ENCODE results near the gene FAF1. TPM values are rescaled to one million over a fixed set of nuclear protein-coding genes. Genes with fewer than 3 reads are reported as not detected.
"Not testable (repeated sequence)": the region's sequence is repeated elsewhere in the genome, so short reads cannot be mapped to it uniquely, and the experiment has no call there.

Gene FAF1
- total RNA-seq, 4 donors from 2014 or later, result 60.4 to 89.0 (median 67.8) TPM

- Histone ChIP-seq H3K27ac (no peak overlapping the region), H3K4me3 (no peak overlapping the region), H3K27me3 (no peaks in the 10 kb centered on the region), H3K36me3 (peaks cover 0 to 18% of the 10 kb centered on the region in 2 donors), H3K9me3 (no peaks in the 10 kb centered on the region), H3K4me1 (peaks cover 0 to 6% (median 0%) of the 10 kb centered on the region in 3 donors)
- ATAC-seq, result no peak
- WGBS, 2 donors (ENCODE audit: low coverage in 1 of 2), result 30 to 46% methylated on average over 1 of the region's 1 CpG
- no peak for TF ChIP-seq CTCF (IDR thresholded peaks at IDR 0.05)
- TF ChIP-seq POLR2A (IDR thresholded peaks at IDR 0.05), result no peak
- TF ChIP-seq EP300 (IDR thresholded peaks at IDR 0.05), result no peak
- no peak for TF ChIP-seq POLR2AphosphoS5 (IDR thresholded peaks at IDR 0.05)
Measured at GRCh38 chr1:50538476-50538875, 421.6 kb downstream of the FAF1 start.

- no peak for ATAC-seq
- TF ChIP-seq EP300 (IDR thresholded peaks at IDR 0.05) (no peak), CTCF (IDR thresholded peaks at IDR 0.05) (no peak), POLR2AphosphoS5 (IDR thresholded peaks at IDR 0.05) (no peak), POLR2A (IDR thresholded peaks at IDR 0.05) (no peak)
- no peaks in the 10 kb centered on the region for H3K4me1 ChIP-seq
- H3K4me3 ChIP-seq, result no peak overlapping the region
- H3K36me3 ChIP-seq, result peaks cover 0 to 48% of the 10 kb centered on the region in 2 donors
- 77 to 79% methylated on average over 1 of the region's 1 CpG for WGBS, 2 donors (ENCODE audit: low coverage in 1 of 2)
- H3K9me3 ChIP-seq, result no peaks in the 10 kb centered on the region
- H3K27me3 ChIP-seq, result no peaks in the 10 kb centered on the region
- H3K27ac ChIP-seq, result no peak overlapping the region
Measured at GRCh38 chr1:50531601-50532000, 428.5 kb downstream of the FAF1 start.

- Histone ChIP-seq H3K4me1 (no peaks in the 10 kb centered on the region), H3K4me3 (no peak overlapping the region), H3K36me3 (peaks cover 0 to 51% of the 10 kb centered on the region in 2 donors), H3K27ac (no peak overlapping the region), H3K27me3 (no peaks in the 10 kb centered on the region), H3K9me3 (no peaks in the 10 kb centered on the region)
- TF ChIP-seq CTCF (IDR thresholded peaks at IDR 0.05) (no peak), EP300 (IDR thresholded peaks at IDR 0.05) (no peak), POLR2A (IDR thresholded peaks at IDR 0.05) (no peak), POLR2AphosphoS5 (IDR thresholded peaks at IDR 0.05) (no peak)
- 67 to 93% methylated on average over 2 of the region's 2 CpGs for WGBS, 2 donors (ENCODE audit: low coverage in 1 of 2)
- no peak for ATAC-seq
Measured at GRCh38 chr1:50531027-50531426, 429.0 kb downstream of the FAF1 start.

- no peaks in the 10 kb centered on the region for H3K4me1 ChIP-seq
- no peaks in the 10 kb centered on the region for H3K27me3 ChIP-seq
- ATAC-seq, result no peak
- H3K4me3 ChIP-seq, result no peak overlapping the region
- TF ChIP-seq CTCF (IDR thresholded peaks at IDR 0.05) (no peak), POLR2A (IDR thresholded peaks at IDR 0.05) (no peak), EP300 (IDR thresholded peaks at IDR 0.05) (no peak), POLR2AphosphoS5 (IDR thresholded peaks at IDR 0.05) (no peak)
- H3K36me3 ChIP-seq, result peaks cover 0 to 56% of the 10 kb centered on the region in 2 donors
- no peaks in the 10 kb centered on the region for H3K9me3 ChIP-seq
- H3K27ac ChIP-seq, result no peak overlapping the region
Measured at GRCh38 chr1:50529510-50529909, 430.6 kb downstream of the FAF1 start.

- ATAC-seq, H3K27ac ChIP-seq, H3K9me3 ChIP-seq, H3K27me3 ChIP-seq, H3K4me3 ChIP-seq, H3K4me1 ChIP-seq: not testable (repeated sequence)
- H3K36me3 ChIP-seq, result peaks cover 0 to 48% of the 10 kb centered on the region in 2 donors
- WGBS, 2 donors (ENCODE audit: low coverage in 1 of 2), result 95 to 100% methylated on average over 3 of the region's 3 CpGs
Measured at GRCh38 chr1:50527987-50528320, 432.1 kb downstream of the FAF1 start.
